Stimulated activated CD4-positive, alpha-beta T cell treated with anti-CD3 and anti-CD28 coated beads, Interleukin-2, amount 100 ng/mL, for 24 hours (primary cell): Measurements from ENCODE around the gene WDR90.
"Not testable (repeated sequence)": the region's sequence is repeated elsewhere in the genome, so short reads cannot be mapped to it uniquely, and the experiment has no call there.

ENCODE experiments used
- DNase-seq, 2 donors: peaks; one replicate each; pipeline ENCODE4 v3.0.0-alpha.2; 2020

WDR90 gene

GRCh38 chr16:677316-678190 is 28.4 kb downstream of the WDR90 start:
- DNase-seq = no peak

GRCh38 chr16:678209-678857 is 29.2 kb downstream of the WDR90 start:
- DNase-seq = no peak

- peak; percentile 60 to 68 for DNase-seq
Observed at GRCh38 chr16:678858-679813, 30.0 kb downstream of the WDR90 start.

GRCh38 chr16:679814-680624 is 30.9 kb downstream of the WDR90 start, which contains the start of gene STUB1:
Gene STUB1 (plus strand): TSS chr16:680410. CDS start chr16:680526, 116 bp downstream.
- DNase-seq = peak; percentile 84 to 93

- no peak for DNase-seq
Observed at GRCh38 chr16:680625-680945, 31.4 kb downstream of the WDR90 start.

GRCh38 chr16:680967-681745 is 32.0 kb downstream of the WDR90 start:
- DNase-seq = no peak

GRCh38 chr16:681746-682427 is 32.7 kb downstream of the WDR90 start:
- no peak for DNase-seq

- DNase-seq = no peak
Observed at GRCh38 chr16:682493-683395, 33.6 kb downstream of the WDR90 start.

- no peak for DNase-seq
Observed at GRCh38 chr16:683396-684070, 34.4 kb downstream of the WDR90 start.

GRCh38 chr16:684071-684794 is 35.1 kb downstream of the WDR90 start, which contains the start of gene JMJD8:
Gene JMJD8 (minus strand): TSS chr16:684334. CDS start chr16:684319, 15 bp downstream.
- DNase-seq = peak; percentile 98 to 99

- no peak for DNase-seq
Observed at GRCh38 chr16:684961-685696, 36.0 kb downstream of the WDR90 start.

GRCh38 chr16:685967-686366 is 36.8 kb downstream of the WDR90 start:
- no peak for DNase-seq

GRCh38 chr16:686459-687260 is 37.5 kb downstream of the WDR90 start:
- DNase-seq = no peak

GRCh38 chr16:687499-687898 is 38.3 kb downstream of the WDR90 start:
- DNase-seq = no peak

- no peak for DNase-seq
Observed at GRCh38 chr16:689175-689897, 40.2 kb downstream of the WDR90 start.

GRCh38 chr16:691242-691641 is 42.1 kb downstream of the WDR90 start:
- DNase-seq = not testable (repeated sequence)
